SK-N-SH (cell line): ENCODE measurements around the gene RNU1-2.
A peak's percentile ranks its signal among the peaks of the same experiment; 100 is the strongest.

Experiments used
- CTCF ChIP-seq: fragments of 200-600 bp; sonication (generic); IDR thresholded peaks from 2 replicates; pipeline ENCODE4 v1.6.1; 2017; ENCODE audit warnings: antibody characterized with exemption, mild to moderate bottlenecking, moderate library complexity
- EP300 ChIP-seq, 2 experiments: IDR thresholded peaks; 2 replicates each; pipeline versions ENCODE4 v1.4.0 to v1.6.1; 2012; ENCODE audit warnings: borderline replicate concordance in 1 of 2, low read depth in 1 of 2, low read length in 1 of 2
- EZH2phosphoT487 ChIP-seq: fragments of 200-600 bp; sonication (generic); IDR thresholded peaks from 2 replicates; pipeline ENCODE4 v1.6.1; 2017; ENCODE audit warnings: low read depth, mixed run types, mild to moderate bottlenecking, antibody characterized with exemption, moderate library complexity, borderline replicate concordance
- FOXJ3 ChIP-seq: sonication (generic); formaldehyde crosslinking; IDR thresholded peaks from 2 replicates; pipeline ENCODE4 v1.5.1; 2020; ENCODE audit warnings: mild to moderate bottlenecking, missing genetic modification reagents
- GABPA ChIP-seq: IDR thresholded peaks from 2 replicates; pipeline ENCODE4 v1.4.0; 2012; ENCODE audit warnings: low read depth, mild to moderate bottlenecking
- GATA2 ChIP-seq: sonication (generic); formaldehyde crosslinking; IDR thresholded peaks from 2 replicates; pipeline ENCODE4 v1.5.0; 2020; ENCODE audit warnings: mild to moderate bottlenecking, missing genetic modification reagents
- JUND ChIP-seq: IDR thresholded peaks from 2 replicates; pipeline ENCODE4 v1.4.0; 2012
- MAX ChIP-seq: IDR thresholded peaks from 2 replicates; pipeline ENCODE4 v1.4.0; 2012; ENCODE audit warnings: low read depth
- RAD21 ChIP-seq: IDR thresholded peaks from 2 replicates; pipeline ENCODE4 v1.6.1; 2012; ENCODE audit warnings: mild to moderate bottlenecking, low read length
- RXRA ChIP-seq: IDR thresholded peaks from 2 replicates; pipeline ENCODE4 v1.4.0; 2012; ENCODE audit warnings: low read depth, mild to moderate bottlenecking, borderline replicate concordance
- TCF12 ChIP-seq: IDR thresholded peaks from 2 replicates; pipeline ENCODE4 v1.4.0; 2012

GRCh38 chr1:16921391-16922185, 25.8 kb downstream of the RNU1-2 start, which contains the start of gene CROCC:
- TF ChIP-seq EZH2phosphoT487, result no peak
- TF ChIP-seq EP300 (IDR thresholded peaks at IDR 0.05; ENCODE audit: borderline replicate concordance in 1 of 2, low read depth in 1 of 2, low read length in 1 of 2), result no peak
- no peak for TF ChIP-seq JUND
- no peak for TF ChIP-seq GABPA
- TF ChIP-seq TCF12, result no peak
- TF ChIP-seq GATA2, result no peak
- TF ChIP-seq FOXJ3 (CRISPR knock-in tag), result no peak
- TF ChIP-seq RXRA, result no peak
- TF ChIP-seq CTCF, result peak; percentile 10; the same call in 1 of the 2 replicates
- TF ChIP-seq RAD21, result peak; percentile 34
- TF ChIP-seq MAX, result no peak; the same call in 1 of the 2 replicates
